Mammary epithelial cell (primary cell): ENCODE results near the gene PPEF1.

Experiments used
- CTCF ChIP-seq, 2 donors: IDR thresholded peaks in 1 of 2; conservative IDR thresholded peaks in 1 of 2; 2 replicates each; pipeline ENCODE4 v1.5.1; 2011 to 2012; ENCODE audit warnings: inconsistent platforms in 2 of 2, low read length in 2 of 2, mild to moderate bottlenecking in 2 of 2, control low read depth in 1 of 2, low read depth in 1 of 2; ENCODE audit not compliant: insufficient read depth in 1 of 2; ENCODE audit errors: extremely low read depth in 1 of 2
- EZH2 ChIP-seq: IDR thresholded peaks from 2 replicates; pipeline ENCODE4 v1.6.1; 2012; ENCODE audit warnings: low read length, inconsistent platforms, borderline replicate concordance

GRCh38 chrX:18793601-18794089 is 86.2 kb downstream of the PPEF1 start:
- TF ChIP-seq CTCF (conservative IDR thresholded peaks at IDR 0.05 in 1 of 2, IDR thresholded peaks at IDR 0.05 in 1 of 2; ENCODE audit: extremely low read depth in 1 of 2, insufficient read depth in 1 of 2, low read depth in 1 of 2, low read length in 2 of 2) (no peak), EZH2 (no peak)
